OCI-LY7 (cell line): ENCODE data around the gene GLCE. TPM values are rescaled to one million over a fixed set of nuclear protein-coding genes. Genes with fewer than 3 reads are reported as not detected.
A peak's percentile ranks its signal among the peaks of the same experiment; 100 is the strongest.

ENCODE experiments used
- BruUV-seq: library from RNA; stranded (reverse); fragments of 400-500 nt; replicated peaks from 2 replicates; lab custom pipeline; 2021; lab: Mats Ljungman, UMichigan
- CTCF ChIA-PET: fragments of 300-600 bp; sonication (Branson Sonifier 250); formaldehyde crosslinking; loops from one replicate; lab custom pipeline; 2022; ENCODE audit warnings: antibody characterized with exemption; ENCODE audit not compliant: unreplicated experiment; lab: Charles Lee
- POLR2A ChIA-PET: fragments of 300-600 bp; sonication (Branson Sonifier 250); formaldehyde crosslinking; loops from one replicate; lab custom pipeline; 2022; ENCODE audit warnings: antibody characterized with exemption; lab: Charles Lee
- DNase-seq: peaks from one replicate; pipeline ENCODE4 v3.0.0-alpha.2; 2015; ENCODE audit warnings: low spot score
- H2AFZ ChIP-seq: fragments of 200-600 bp; sonication (generic), shearing (Covaris generic); 2 replicates; pipeline ENCODE4 v1.6.1; 2014; ENCODE audit warnings: mild to moderate bottlenecking, antibody characterized with exemption, low read length, moderate library complexity
- H3K27ac ChIP-seq: fragments of 200-600 bp; sonication (generic); 2 replicates; pipeline ENCODE4 v1.5.1; 2014; ENCODE audit warnings: mixed run types, low read depth, mild to moderate bottlenecking, moderate library complexity, low read length, inconsistent platforms; ENCODE audit not compliant: poor library complexity, severe bottlenecking
- H3K36me3 ChIP-seq: fragments of 200-600 bp; sonication (generic); 2 replicates; pipeline ENCODE4 v1.6.1; 2014; ENCODE audit warnings: mild to moderate bottlenecking, antibody characterized with exemption, low read length, moderate library complexity, mixed read lengths; ENCODE audit not compliant: insufficient read depth
- H3K4me1 ChIP-seq: fragments of 200-600 bp; sonication (generic); 2 replicates; pipeline ENCODE4 v1.5.1; 2014; ENCODE audit warnings: mild to moderate bottlenecking, low read length; ENCODE audit not compliant: insufficient read depth, poor library complexity, severe bottlenecking
- H3K4me2 ChIP-seq: fragments of 200-600 bp; sonication (generic); 2 replicates; pipeline ENCODE4 v1.6.1; 2014; ENCODE audit warnings: mild to moderate bottlenecking, low read length
- H3K4me3 ChIP-seq: fragments of 200-600 bp; sonication (generic); 2 replicates; pipeline ENCODE4 v1.5.1; 2014; ENCODE audit warnings: mild to moderate bottlenecking, low read depth, low read length; ENCODE audit not compliant: poor library complexity, severe bottlenecking
- H3K79me2 ChIP-seq: fragments of 200-600 bp; sonication (generic); 2 replicates; pipeline ENCODE4 v1.6.1; 2016; ENCODE audit warnings: low read depth, mild to moderate bottlenecking, low read length, moderate library complexity, mixed read lengths; ENCODE audit not compliant: insufficient read depth
- H3K9me2 ChIP-seq: fragments of 200-600 bp; sonication (generic); 2 replicates; pipeline ENCODE4 v1.6.1; 2016; ENCODE audit warnings: mild to moderate bottlenecking, low read length, mixed read lengths; ENCODE audit not compliant: insufficient read depth
- H3K9me3 ChIP-seq: fragments of 200-600 bp; sonication (generic); 2 replicates; pipeline ENCODE4 v1.6.1; 2014; ENCODE audit warnings: mild to moderate bottlenecking, mixed run types, low read length, mixed read lengths
- H4K20me1 ChIP-seq: fragments of 200-600 bp; sonication (generic); 2 replicates; pipeline ENCODE4 v1.6.1; 2014; ENCODE audit warnings: mild to moderate bottlenecking, antibody characterized with exemption, low read length, moderate library complexity, mixed read lengths; ENCODE audit not compliant: insufficient read depth
- EZH2phosphoT487 ChIP-seq: fragments of 200-600 bp; sonication (generic); IDR thresholded peaks from 2 replicates; pipeline ENCODE4 v1.6.1; 2018; ENCODE audit warnings: low read depth, borderline replicate concordance, mild to moderate bottlenecking, mixed run types, antibody characterized with exemption, low read length, moderate library complexity, mixed read lengths
- intact Hi-C: fragments of 100-400 bp; cut with micrococcal nuclease; formaldehyde crosslinking; loops from one replicate; pipeline ENCODE4 v1.10.0; 2022; ENCODE audit not compliant: unreplicated experiment
- total RNA-seq, 2 experiments: library from RNA; depleted of rRNA in 1 of 2; stranded (reverse); fragments of >200 nt in 1 of 2; shearing (Covaris generic) in 1 of 2; gene quantifications; 2 replicates each; pipeline ENCODE4 v1.2.3, GENCODE V29; 2014 to 2022
- TF ChIP-seq, protein P1 (sequence below): fragments of 200-600 bp; sonication (generic); conservative IDR thresholded peaks from 2 replicates; pipeline ENCODE4 v1.5.1; 2014; ENCODE audit warnings: mild to moderate bottlenecking, antibody characterized with exemption, low read length, moderate library complexity, mixed read lengths

Gene GLCE
- total RNA-seq, 2 experiments from 2014 or later = 7.0 to 7.1 TPM

GRCh38 chr15:69163141-69163669 lies 2.8 kb downstream of the GLCE start:
- no peak overlapping the region for H3K4me2 ChIP-seq
- BruUV-seq = TSS peak; percentile 51
- H3K36me3 ChIP-seq = no peaks in the 10 kb centered on the region
- H4K20me1 ChIP-seq = no peaks in the 10 kb centered on the region; the same call in 1 of the 2 replicates
- no peak overlapping the region for H3K4me3 ChIP-seq
- no peak for DNase-seq
- ChIA-PET POLR2A (interaction anchor here (0.8 kb wide), 1 partner anchor 498 kb away, joined by 3 read pairs; no protein-coding TSS in a partner anchor), CTCF (no interaction called here)
- H2AFZ ChIP-seq = no peak overlapping the region
- H3K27ac ChIP-seq = no peak overlapping the region
- peaks cover 13% of the 10 kb centered on the region for H3K4me1 ChIP-seq
- H3K9me2 ChIP-seq = no peaks in the 10 kb centered on the region
- TF ChIP-seq, protein P1, sequence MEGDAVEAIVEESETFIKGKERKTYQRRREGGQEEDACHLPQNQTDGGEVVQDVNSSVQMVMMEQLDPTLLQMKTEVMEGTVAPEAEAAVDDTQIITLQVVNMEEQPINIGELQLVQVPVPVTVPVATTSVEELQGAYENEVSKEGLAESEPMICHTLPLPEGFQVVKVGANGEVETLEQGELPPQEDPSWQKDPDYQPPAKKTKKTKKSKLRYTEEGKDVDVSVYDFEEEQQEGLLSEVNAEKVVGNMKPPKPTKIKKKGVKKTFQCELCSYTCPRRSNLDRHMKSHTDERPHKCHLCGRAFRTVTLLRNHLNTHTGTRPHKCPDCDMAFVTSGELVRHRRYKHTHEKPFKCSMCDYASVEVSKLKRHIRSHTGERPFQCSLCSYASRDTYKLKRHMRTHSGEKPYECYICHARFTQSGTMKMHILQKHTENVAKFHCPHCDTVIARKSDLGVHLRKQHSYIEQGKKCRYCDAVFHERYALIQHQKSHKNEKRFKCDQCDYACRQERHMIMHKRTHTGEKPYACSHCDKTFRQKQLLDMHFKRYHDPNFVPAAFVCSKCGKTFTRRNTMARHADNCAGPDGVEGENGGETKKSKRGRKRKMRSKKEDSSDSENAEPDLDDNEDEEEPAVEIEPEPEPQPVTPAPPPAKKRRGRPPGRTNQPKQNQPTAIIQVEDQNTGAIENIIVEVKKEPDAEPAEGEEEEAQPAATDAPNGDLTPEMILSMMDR = no peak
- no peak for TF ChIP-seq EZH2phosphoT487
- peaks cover 9% of the 10 kb centered on the region; the same call in 1 of the 2 replicates for H3K79me2 ChIP-seq
- intact Hi-C loops = loop anchor here (5.0 kb wide), 1 partner anchor 249 kb away; the partner anchor contains the start of gene KIF23
- H3K9me3 ChIP-seq = no peaks in the 10 kb centered on the region

GRCh38 chr15:69164807-69165636 lies 4.6 kb downstream of the GLCE start:
- no peak for DNase-seq
- intact Hi-C loops = loop anchor here (5.0 kb wide), 1 partner anchor 247 kb away; the partner anchor contains the start of gene KIF23
- POLR2A ChIA-PET = interaction anchor here (0.6 kb wide), 1 partner anchor 304 kb away, joined by 4 read pairs; no protein-coding TSS in a partner anchor
- Histone ChIP-seq H3K4me3 (no peak overlapping the region), H3K36me3 (no peaks in the 10 kb centered on the region), H2AFZ (no peak overlapping the region), H3K9me2 (no peaks in the 10 kb centered on the region), H3K79me2 (peaks cover 9% of the 10 kb centered on the region; the same call in 1 of the 2 replicates), H3K4me1 (peaks cover 9% of the 10 kb centered on the region), H3K4me2 (no peak overlapping the region), H3K27ac (no peak overlapping the region), H3K9me3 (no peaks in the 10 kb centered on the region), H4K20me1 (no peaks in the 10 kb centered on the region; the same call in 1 of the 2 replicates)
- BruUV-seq = no TSS peak
- CTCF ChIA-PET = interaction anchor here (0.5 kb wide), 1 partner anchor 26 kb away, joined by 5 read pairs; no protein-coding TSS in a partner anchor
- TF ChIP-seq, protein P1 = no peak
- no peak for TF ChIP-seq EZH2phosphoT487
